Hindlimb muscle (tissue), 1 donor: ENCODE results near the gene SETD9. TPM values are rescaled to one million over a fixed set of nuclear protein-coding genes. Genes with fewer than 3 reads are reported as not detected.

Source experiments
- DNase-seq: peaks from one replicate; pipeline ENCODE4 v3.0.0-alpha.2; 2013
- polyA plus RNA-seq: library from polyadenylated mRNA; unstranded; fragments of 120-200 nt; gene quantifications from one replicate; pipeline ENCODE4 v1.2.1, GENCODE V29; 2013; ENCODE audit not compliant: insufficient read length

The SETD9 gene
- 9.6 TPM for polyA plus RNA-seq

- DNase-seq: peak; percentile 98
Measured at GRCh38 chr5:56909294-56910209, at the start of gene SETD9. SETD9 (plus strand) TSS chr5:56909596; CDS start chr5:56909646, 50 bp downstream.

GRCh38 chr5:56861893-56862485 lies 47.4 kb upstream of the SETD9 start:
- DNase-seq: no peak

GRCh38 chr5:56862909-56863308 lies 46.5 kb upstream of the SETD9 start:
- no peak for DNase-seq

GRCh38 chr5:56871777-56872176 lies 37.6 kb upstream of the SETD9 start:
- no peak for DNase-seq

GRCh38 chr5:56873056-56873455 lies 36.3 kb upstream of the SETD9 start:
- DNase-seq: no peak

GRCh38 chr5:56876327-56876726 lies 33.1 kb upstream of the SETD9 start:
- no peak for DNase-seq

- no peak for DNase-seq
Measured at GRCh38 chr5:56881571-56881970, 27.8 kb upstream of the SETD9 start.

- no peak for DNase-seq
Measured at GRCh38 chr5:56893251-56893951, 16.0 kb upstream of the SETD9 start.

GRCh38 chr5:56896763-56897162 lies 12.6 kb upstream of the SETD9 start:
- DNase-seq: no peak

GRCh38 chr5:56898213-56898612 lies 11.2 kb upstream of the SETD9 start:
- DNase-seq: no peak

GRCh38 chr5:56900395-56900794 lies 9.0 kb upstream of the SETD9 start:
- DNase-seq: no peak

GRCh38 chr5:56900858-56901578 lies 8.4 kb upstream of the SETD9 start:
- DNase-seq: peak; percentile 26

- DNase-seq: no peak
Measured at GRCh38 chr5:56908942-56909293, 478 bp upstream of the SETD9 start.

GRCh38 chr5:56910210-56910965 lies 992 bp downstream of the SETD9 start:
- DNase-seq: no peak

- no peak for DNase-seq
Measured at GRCh38 chr5:56913766-56914165, 4.4 kb downstream of the SETD9 start.

GRCh38 chr5:56914678-56915077 lies 5.3 kb downstream of the SETD9 start:
- DNase-seq: no peak

- no peak for DNase-seq
Measured at GRCh38 chr5:56917534-56917933, 8.1 kb downstream of the SETD9 start.

- DNase-seq: no peak
Measured at GRCh38 chr5:56918054-56918453, 8.7 kb downstream of the SETD9 start.

- no peak for DNase-seq
Measured at GRCh38 chr5:56919942-56920662, 10.7 kb downstream of the SETD9 start.

GRCh38 chr5:56922922-56923321 lies 13.5 kb downstream of the SETD9 start:
- DNase-seq: no peak

- DNase-seq: no peak
Measured at GRCh38 chr5:56934325-56934724, 24.9 kb downstream of the SETD9 start.
